A673 (cell line): ENCODE measurements around the gene GRID2. TPM values are rescaled to one million over a fixed set of nuclear protein-coding genes. Genes with fewer than 3 reads are reported as not detected.

Experiments
- BruUV-seq: library from RNA; stranded (reverse); fragments of 400-500 nt; replicated peaks from 2 replicates; lab custom pipeline; 2021; lab: Mats Ljungman, UMichigan
- CTCF ChIA-PET: fragments of 300-600 bp; sonication (Branson Sonifier 250); formaldehyde crosslinking; loops from one replicate; lab custom pipeline; 2022; ENCODE audit warnings: antibody characterized with exemption; lab: Charles Lee
- POLR2A ChIA-PET: fragments of 300-600 bp; sonication (Branson Sonifier 250); formaldehyde crosslinking; loops from one replicate; lab custom pipeline; 2022; ENCODE audit warnings: antibody characterized with exemption; ENCODE audit not compliant: low non-redundant PET; lab: Charles Lee
- DNase-seq: peaks from one replicate; pipeline ENCODE4 v3.0.0-alpha.2; 2015; ENCODE audit warnings: low spot score
- H3K27ac ChIP-seq: fragments of 200-600 bp; sonication (generic); 2 replicates; pipeline ENCODE4 v1.5.1; 2016; ENCODE audit warnings: mixed run types, low read depth, mild to moderate bottlenecking, mixed read lengths, antibody characterized with exemption, low read length; ENCODE audit not compliant: poor library complexity, severe bottlenecking
- H3K27me3 ChIP-seq: fragments of 200-600 bp; sonication (generic); replicated peaks from 2 replicates; pipeline ENCODE4 v1.6.1; 2017; ENCODE audit warnings: mixed run types, low read depth, mild to moderate bottlenecking, mixed read lengths, antibody characterized with exemption, low read length; ENCODE audit not compliant: insufficient read depth, poor library complexity
- H3K36me3 ChIP-seq: fragments of 200-600 bp; sonication (generic); 2 replicates; pipeline ENCODE4 v1.6.1; 2016; ENCODE audit warnings: mixed run types, mild to moderate bottlenecking, mixed read lengths, antibody characterized with exemption, low read length; ENCODE audit not compliant: insufficient read depth, poor library complexity, severe bottlenecking
- H3K4me1 ChIP-seq: fragments of 200-600 bp; sonication (generic); 2 replicates; pipeline ENCODE4 v1.6.1; 2017; ENCODE audit warnings: mixed run types, mild to moderate bottlenecking, mixed read lengths, antibody characterized with exemption, low read length; ENCODE audit not compliant: insufficient read depth, poor library complexity, severe bottlenecking
- H3K4me3 ChIP-seq: fragments of 200-600 bp; sonication (generic); 2 replicates; pipeline ENCODE4 v1.5.1; 2016; ENCODE audit warnings: low read depth, mixed run types, mild to moderate bottlenecking, mixed read lengths, low read length; ENCODE audit not compliant: poor library complexity, severe bottlenecking
- H3K9me3 ChIP-seq: fragments of 200-600 bp; sonication (generic); 2 replicates; pipeline ENCODE4 v1.6.1; 2016; ENCODE audit warnings: mixed run types, low read depth, mild to moderate bottlenecking, mixed read lengths, antibody characterized with exemption, low read length; ENCODE audit not compliant: poor library complexity, severe bottlenecking
- EZH2 ChIP-seq: fragments of 200-600 bp; sonication (generic); IDR thresholded peaks from 2 replicates; pipeline ENCODE4 v1.6.1; 2017; ENCODE audit warnings: borderline replicate concordance, low read depth, mild to moderate bottlenecking, mixed read lengths, antibody characterized with exemption, low read length; ENCODE audit not compliant: poor library complexity, severe bottlenecking
- intact Hi-C: fragments of 100-400 bp; cut with micrococcal nuclease; formaldehyde crosslinking; loops from one replicate; pipeline ENCODE4 v1.10.0; 2022; ENCODE audit not compliant: unreplicated experiment
- total RNA-seq: library from RNA; stranded (reverse); gene quantifications from 2 replicates; pipeline ENCODE4 v1.2.3, GENCODE V29; 2021
- TF ChIP-seq, protein P1 (sequence below): fragments of 300-800, 200-600 bp; sonication (generic); conservative IDR thresholded peaks from 2 replicates; pipeline ENCODE4 v1.5.1; 2017; ENCODE audit warnings: low read depth, mild to moderate bottlenecking, antibody characterized with exemption, low read length, moderate library complexity, mixed read lengths

Gene GRID2
- total RNA-seq, 1 experiment from 2014 or later = not detected

DNA sequence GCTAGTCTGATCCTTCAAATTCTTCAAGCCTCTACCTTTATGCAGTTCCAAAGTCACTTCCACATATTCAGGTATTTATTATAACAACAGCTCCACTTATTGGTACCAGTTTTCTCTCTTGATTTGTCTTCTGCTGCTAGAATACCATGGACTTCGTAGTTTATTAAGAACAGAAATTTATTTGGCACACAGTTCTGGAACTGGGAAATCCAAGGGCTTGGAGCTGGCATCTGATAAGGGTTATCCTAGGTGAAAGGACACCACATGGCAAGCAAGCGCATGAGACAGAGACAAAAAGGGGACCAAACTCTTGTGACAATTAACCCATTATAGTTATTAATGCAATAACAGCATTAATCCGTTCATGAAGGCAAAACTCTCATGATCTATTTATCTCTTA lies 924.3 kb downstream of the GRID2 start:
- Histone ChIP-seq H3K27ac (no peak overlapping the region), H3K4me3 (no peak overlapping the region), H3K9me3 (no peaks in the 10 kb centered on the region), H3K36me3 (no peaks in the 10 kb centered on the region), H3K4me1 (no peaks in the 10 kb centered on the region), H3K27me3 (no peaks in the 10 kb centered on the region)
- ChIA-PET POLR2A (no interaction called here), CTCF (no interaction called here)
- intact Hi-C loops = no loop called here
- no peak for DNase-seq
- no TSS peak for BruUV-seq
- TF ChIP-seq, protein P1, sequence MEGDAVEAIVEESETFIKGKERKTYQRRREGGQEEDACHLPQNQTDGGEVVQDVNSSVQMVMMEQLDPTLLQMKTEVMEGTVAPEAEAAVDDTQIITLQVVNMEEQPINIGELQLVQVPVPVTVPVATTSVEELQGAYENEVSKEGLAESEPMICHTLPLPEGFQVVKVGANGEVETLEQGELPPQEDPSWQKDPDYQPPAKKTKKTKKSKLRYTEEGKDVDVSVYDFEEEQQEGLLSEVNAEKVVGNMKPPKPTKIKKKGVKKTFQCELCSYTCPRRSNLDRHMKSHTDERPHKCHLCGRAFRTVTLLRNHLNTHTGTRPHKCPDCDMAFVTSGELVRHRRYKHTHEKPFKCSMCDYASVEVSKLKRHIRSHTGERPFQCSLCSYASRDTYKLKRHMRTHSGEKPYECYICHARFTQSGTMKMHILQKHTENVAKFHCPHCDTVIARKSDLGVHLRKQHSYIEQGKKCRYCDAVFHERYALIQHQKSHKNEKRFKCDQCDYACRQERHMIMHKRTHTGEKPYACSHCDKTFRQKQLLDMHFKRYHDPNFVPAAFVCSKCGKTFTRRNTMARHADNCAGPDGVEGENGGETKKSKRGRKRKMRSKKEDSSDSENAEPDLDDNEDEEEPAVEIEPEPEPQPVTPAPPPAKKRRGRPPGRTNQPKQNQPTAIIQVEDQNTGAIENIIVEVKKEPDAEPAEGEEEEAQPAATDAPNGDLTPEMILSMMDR = no peak
- no peak for TF ChIP-seq EZH2

DNA sequence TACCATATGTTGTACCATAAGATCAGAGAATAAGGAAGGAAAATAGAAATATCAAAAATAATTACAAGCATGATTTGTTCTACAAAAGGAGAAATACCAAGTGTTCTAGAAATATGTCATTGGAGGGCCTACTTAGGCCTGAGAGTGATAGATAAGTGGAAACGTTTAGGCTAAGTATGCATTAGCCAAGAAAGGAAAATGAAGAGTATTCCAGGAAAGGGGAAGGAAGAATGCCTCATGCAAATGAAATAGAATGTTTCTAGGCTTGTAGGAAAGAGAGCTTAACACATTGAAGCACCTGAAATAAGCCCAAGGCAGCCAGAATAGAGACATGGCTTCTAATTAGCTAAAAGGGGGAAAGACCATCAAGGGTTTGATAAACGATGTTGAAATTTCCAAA lies 929.1 kb downstream of the GRID2 start:
- Histone ChIP-seq H3K27me3 (no peaks in the 10 kb centered on the region), H3K36me3 (no peaks in the 10 kb centered on the region), H3K4me3 (no peak overlapping the region), H3K27ac (no peak overlapping the region), H3K9me3 (no peaks in the 10 kb centered on the region), H3K4me1 (no peaks in the 10 kb centered on the region)
- no TSS peak for BruUV-seq
- DNase-seq = no peak
- POLR2A ChIA-PET = no interaction called here
- intact Hi-C loops = no loop called here
- TF ChIP-seq, protein P1 = no peak
- TF ChIP-seq EZH2 = no peak
- CTCF ChIA-PET = no interaction called here

DNA sequence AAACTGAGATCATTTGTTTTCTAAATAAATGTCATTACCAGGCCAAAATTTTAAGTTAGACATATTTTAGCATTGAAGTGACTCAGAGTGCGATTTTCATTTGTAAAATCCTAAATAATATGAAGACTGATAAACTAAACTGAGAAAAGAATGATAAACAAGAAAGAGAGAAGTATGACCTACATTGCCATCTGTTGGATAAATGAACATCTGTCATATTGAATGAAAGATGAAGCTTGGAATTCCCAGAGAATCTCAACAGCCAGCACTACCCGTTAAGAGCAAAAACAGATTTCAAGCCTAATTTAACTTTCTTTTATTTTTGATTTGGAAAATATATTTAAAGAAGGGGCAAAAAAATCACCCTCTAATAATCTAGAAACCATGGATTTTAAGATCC lies 933.8 kb downstream of the GRID2 start:
- Histone ChIP-seq H3K4me3 (no peak overlapping the region), H3K9me3 (no peaks in the 10 kb centered on the region), H3K27ac (no peak overlapping the region), H3K36me3 (no peaks in the 10 kb centered on the region), H3K27me3 (no peaks in the 10 kb centered on the region), H3K4me1 (no peaks in the 10 kb centered on the region)
- intact Hi-C loops = no loop called here
- BruUV-seq = no TSS peak
- ChIA-PET POLR2A (no interaction called here), CTCF (no interaction called here)
- no peak for TF ChIP-seq EZH2
- TF ChIP-seq, protein P1 = no peak
- no peak for DNase-seq
